K562 (cell line): ENCODE results near the gene IFITM2. TPM values are rescaled to one million over a fixed set of nuclear protein-coding genes. Genes with fewer than 3 reads are reported as not detected.

Experiments used
- FOXK1 ChIP-seq: sonication (generic); formaldehyde crosslinking; IDR thresholded peaks from 2 replicates; pipeline ENCODE4 v1.8.0; 2022; ENCODE audit warnings: missing genetic modification reagents, mild to moderate bottlenecking, borderline replicate concordance
- GTF2F1 ChIP-seq: IDR thresholded peaks from 2 replicates; pipeline ENCODE4 v1.6.1; 2011; ENCODE audit warnings: low read depth, low read length, improper control_type of control experiment
- HOXB6 ChIP-seq: fragments of 250-450 bp; sonication (Bioruptor Pico); IDR thresholded peaks from 2 replicates; pipeline ENCODE4 v1.5.1; 2022; ENCODE audit warnings: mild to moderate bottlenecking, borderline replicate concordance
- POLR2AphosphoS5 ChIP-seq: IDR thresholded peaks from 2 replicates; pipeline ENCODE4 v1.6.1; 2011; ENCODE audit warnings: mild to moderate bottlenecking, low read depth, low read length, moderate library complexity; ENCODE audit not compliant: control insufficient read depth, insufficient read depth
- PYGO2 ChIP-seq: fragments of 450-650 bp; IDR thresholded peaks from 2 replicates; pipeline ENCODE4 v1.6.1; 2016; ENCODE audit warnings: mild to moderate bottlenecking, missing genetic modification characterization, moderate library complexity, missing compliant biosample characterization
- SIN3B ChIP-seq: fragments of 450-650 bp; IDR thresholded peaks from 2 replicates; pipeline ENCODE4 v1.6.1; 2017; ENCODE audit warnings: low read depth, mild to moderate bottlenecking, moderate library complexity
- SRSF7 ChIP-seq: fragments of 200-400 bp; formaldehyde crosslinking; optimal IDR thresholded peaks from 2 replicates; pipeline ENCODE3; 2017; ENCODE audit warnings: mild to moderate bottlenecking, low read depth, low read length
- TCF15 ChIP-seq: fragments of 250-450 bp; sonication (Bioruptor Pico); IDR thresholded peaks from 2 replicates; pipeline ENCODE4 v1.8.0; 2022; ENCODE audit warnings: moderate library complexity, mild to moderate bottlenecking, inconsistent platforms
- VEZF1 ChIP-seq: fragments of 200-800 bp; sonication (Bioruptor generic); IDR thresholded peaks from 2 replicates; pipeline ENCODE4 v1.6.1; 2017; ENCODE audit warnings: missing genetic modification characterization, missing compliant biosample characterization
- YY1 ChIP-seq, 3 experiments: IDR thresholded peaks; 2 replicates each; pipeline ENCODE4 v1.6.1; 2011; ENCODE audit warnings: low read length in 2 of 3, mild to moderate bottlenecking in 2 of 3, moderate library complexity in 2 of 3, borderline replicate concordance in 1 of 3, control low read depth in 1 of 3, low read depth in 1 of 3; ENCODE audit not compliant: insufficient read depth in 3 of 3, insufficient replicate concordance in 2 of 3, control insufficient read depth in 1 of 3, insufficient read length in 1 of 3; ENCODE audit errors: extremely low read depth in 1 of 3
- ZBTB7A ChIP-seq: IDR thresholded peaks from 2 replicates; pipeline ENCODE4 v1.6.1; 2011; ENCODE audit warnings: low read depth, mild to moderate bottlenecking, low read length, moderate library complexity, borderline replicate concordance; ENCODE audit not compliant: control insufficient read depth
- ZNF224 ChIP-seq: sonication (generic); formaldehyde crosslinking; IDR thresholded peaks from 2 replicates; pipeline ENCODE4 v1.8.0; 2022; ENCODE audit warnings: mild to moderate bottlenecking, missing genetic modification reagents
- ZNF316 ChIP-seq: fragments of 450-650 bp; IDR thresholded peaks from 2 replicates; pipeline ENCODE4 v1.6.1; 2016
- ZNF449 ChIP-seq: fragments of 250-450 bp; sonication (Bioruptor Pico); IDR thresholded peaks from 2 replicates; pipeline ENCODE4 v1.8.0; 2022; ENCODE audit warnings: moderate library complexity, mild to moderate bottlenecking, inconsistent platforms
- ZNF717 ChIP-seq: fragments of 250-450 bp; sonication (Bioruptor Pico); IDR thresholded peaks from 2 replicates; pipeline ENCODE4 v1.5.0; 2021
- polyA plus RNA-seq, 8 experiments: library from polyadenylated mRNA; depleted of rRNA in 4 of 8; stranded (reverse) in 5 of 8; unstranded in 3 of 8; fragments of >200 nt; fragmentation: Nextera tagmentation in 2 of 8; fragmentation: Illumina TruSeq in 1 of 8; extraction: Ambion mirVana in 2 of 8; extraction: Trizol in 1 of 8; gene quantifications; 2 replicates each; pipeline versions ENCODE4 v1.2.1 to v1.2.3, GENCODE V29; 2011 to 2014; ENCODE audit warnings: inconsistent platforms in 1 of 8, missing spikeins in 1 of 8
- total RNA-seq, 7 experiments: library from RNA; depleted of rRNA in 6 of 7; stranded (reverse); fragments of >200 nt in 6 of 7; fragmentation: Illumina TruSeq in 2 of 7; extraction: Trizol in 2 of 7; gene quantifications; 2 replicates each; pipeline versions ENCODE4 v1.2.1 to v1.2.3, GENCODE V29; 2011 to 2021; ENCODE audit warnings: low replicate concordance in 1 of 7
- TF ChIP-seq, protein P1 (sequence below), 2 experiments: IDR thresholded peaks; 2 replicates each; pipeline ENCODE4 v1.6.1; 2012; ENCODE audit warnings: improper control_type of control experiment in 2 of 2, low read depth in 2 of 2, low read length in 2 of 2, borderline replicate concordance in 1 of 2
- TF ChIP-seq, protein P2 (sequence below): fragments of 250-450 bp; sonication (Bioruptor Pico); IDR thresholded peaks from 2 replicates; pipeline ENCODE4 v1.6.1; 2021; ENCODE audit warnings: mild to moderate bottlenecking

Gene IFITM2
- total and polyA plus RNA-seq, 9 of the 15 experiments (the other 6 are each of a cell fraction or from before 2014, with no cell fraction given), result 52.8 to 4,872 (median 356) TPM

GRCh38 chr11:288478-289397, 18.9 kb upstream of the IFITM2 start, which contains the start of gene PGGHG (continued):
- peak; percentile 89 for TF ChIP-seq VEZF1 (CRISPR knock-in tag)
- TF ChIP-seq FOXK1 (CRISPR knock-in tag), result peak; percentile 11; the same call in 1 of the 2 replicates
- no peak for TF ChIP-seq PYGO2 (tag)
- TF ChIP-seq ZBTB7A, result peak; percentile 42; the same call in 1 of the 2 replicates
- TF ChIP-seq SIN3B, result 0 out of 2 replicates have a peak, but pooled peaks have one; percentile 38
- peak in 1 of 3 experiments; percentile 29 for TF ChIP-seq YY1 (IDR thresholded peaks at IDR 0.05; ENCODE audit: borderline replicate concordance in 1 of 3, control insufficient read depth in 1 of 3, extremely low read depth in 1 of 3, insufficient read depth in 3 of 3, insufficient read length in 1 of 3, insufficient replicate concordance in 2 of 3, low read depth in 1 of 3, low read length in 2 of 3)
- TF ChIP-seq, protein P1, sequence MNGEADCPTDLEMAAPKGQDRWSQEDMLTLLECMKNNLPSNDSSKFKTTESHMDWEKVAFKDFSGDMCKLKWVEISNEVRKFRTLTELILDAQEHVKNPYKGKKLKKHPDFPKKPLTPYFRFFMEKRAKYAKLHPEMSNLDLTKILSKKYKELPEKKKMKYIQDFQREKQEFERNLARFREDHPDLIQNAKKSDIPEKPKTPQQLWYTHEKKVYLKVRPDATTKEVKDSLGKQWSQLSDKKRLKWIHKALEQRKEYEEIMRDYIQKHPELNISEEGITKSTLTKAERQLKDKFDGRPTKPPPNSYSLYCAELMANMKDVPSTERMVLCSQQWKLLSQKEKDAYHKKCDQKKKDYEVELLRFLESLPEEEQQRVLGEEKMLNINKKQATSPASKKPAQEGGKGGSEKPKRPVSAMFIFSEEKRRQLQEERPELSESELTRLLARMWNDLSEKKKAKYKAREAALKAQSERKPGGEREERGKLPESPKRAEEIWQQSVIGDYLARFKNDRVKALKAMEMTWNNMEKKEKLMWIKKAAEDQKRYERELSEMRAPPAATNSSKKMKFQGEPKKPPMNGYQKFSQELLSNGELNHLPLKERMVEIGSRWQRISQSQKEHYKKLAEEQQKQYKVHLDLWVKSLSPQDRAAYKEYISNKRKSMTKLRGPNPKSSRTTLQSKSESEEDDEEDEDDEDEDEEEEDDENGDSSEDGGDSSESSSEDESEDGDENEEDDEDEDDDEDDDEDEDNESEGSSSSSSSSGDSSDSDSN (IDR thresholded peaks at IDR 0.05; ENCODE audit: borderline replicate concordance in 1 of 2, low read depth in 2 of 2, low read length in 2 of 2), result peak in 1 of 2 experiments; percentile 28; a peak in 1 of 4 replicates
- TF ChIP-seq ZNF224, result no peak
- TF ChIP-seq HOXB6 (CRISPR knock-in tag), result no peak
- TF ChIP-seq POLR2AphosphoS5, result 0 out of 2 replicates have a peak, but pooled peaks have one; percentile 59
- TF ChIP-seq SRSF7, result no peak
- TF ChIP-seq, protein P2, sequence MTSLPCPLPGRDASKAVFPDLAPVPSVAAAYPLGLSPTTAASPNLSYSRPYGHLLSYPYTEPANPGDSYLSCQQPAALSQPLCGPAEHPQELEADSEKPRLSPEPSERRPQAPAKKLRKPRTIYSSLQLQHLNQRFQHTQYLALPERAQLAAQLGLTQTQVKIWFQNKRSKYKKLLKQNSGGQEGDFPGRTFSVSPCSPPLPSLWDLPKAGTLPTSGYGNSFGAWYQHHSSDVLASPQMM (CRISPR knock-in tag), result no peak
- no peak for TF ChIP-seq ZNF449 (CRISPR knock-in tag)
- TF ChIP-seq ZNF717 (CRISPR knock-in tag), result no peak
- no peak for TF ChIP-seq TCF15 (CRISPR knock-in tag)
- TF ChIP-seq GTF2F1, result no peak
- no peak for TF ChIP-seq ZNF316
